GM23338 (cell line): ENCODE data around the gene CDC73. TPM values are rescaled to one million over a fixed set of nuclear protein-coding genes. Genes with fewer than 3 reads are reported as not detected.
A peak's percentile ranks its signal among the peaks of the same experiment; 100 is the strongest.

Source experiments
- ATAC-seq: fragments of 200-7000 bp; cut with Tn5 transposase; 3 replicates; pipeline ENCODE4 v1.9.1; 2020
- DNase-seq: peaks from one replicate; pipeline ENCODE4 v3.0.0-alpha.2; 2015; ENCODE audit warnings: low spot score
- H2AFZ ChIP-seq: fragments of 200-600 bp; sonication (generic); 2 replicates; pipeline ENCODE4 v1.8.0; 2016; ENCODE audit warnings: antibody characterized with exemption, mild to moderate bottlenecking, moderate library complexity
- H3F3A ChIP-seq: fragments of 200-600 bp; sonication (generic); replicated peaks from 2 replicates; pipeline ENCODE4 v1.8.0; 2017; ENCODE audit warnings: antibody characterized with exemption, mixed run types, low read depth
- H3K27ac ChIP-seq: fragments of 200-600 bp; sonication (generic); 2 replicates; pipeline ENCODE4 v1.6.1; 2016; ENCODE audit warnings: low read depth
- H3K27me3 ChIP-seq: fragments of 200-600 bp; sonication (generic); 2 replicates; pipeline ENCODE4 v1.8.0; 2016; ENCODE audit warnings: mild to moderate bottlenecking, mixed run types, moderate library complexity; ENCODE audit not compliant: insufficient read depth
- H3K36me3 ChIP-seq: fragments of 200-600 bp; sonication (generic); 2 replicates; pipeline ENCODE4 v1.8.0; 2016; ENCODE audit warnings: mild to moderate bottlenecking; ENCODE audit not compliant: insufficient read depth
- H3K4me1 ChIP-seq: fragments of 200-600 bp; sonication (generic); 2 replicates; pipeline ENCODE4 v1.8.0; 2016; ENCODE audit warnings: mild to moderate bottlenecking, moderate library complexity; ENCODE audit not compliant: insufficient read depth
- H3K4me2 ChIP-seq: fragments of 200-600 bp; sonication (generic); 2 replicates; pipeline ENCODE4 v1.7.1; 2017; ENCODE audit warnings: mixed run types
- H3K4me3 ChIP-seq: fragments of 200-600 bp; sonication (generic); 2 replicates; pipeline ENCODE4 v1.6.1; 2016; ENCODE audit warnings: mixed run types
- H3K79me2 ChIP-seq: fragments of 200-600 bp; sonication (generic); replicated peaks from 2 replicates; pipeline ENCODE4 v1.8.0; 2017; ENCODE audit warnings: mild to moderate bottlenecking; ENCODE audit not compliant: insufficient read depth
- H3K9me2 ChIP-seq: fragments of 200-600 bp; sonication (generic); 2 replicates; pipeline ENCODE4 v1.8.0; 2017; ENCODE audit not compliant: insufficient read depth
- H4K20me1 ChIP-seq: fragments of 200-600 bp; sonication (generic); replicated peaks from 2 replicates; pipeline ENCODE4 v1.8.0; 2017; ENCODE audit warnings: mild to moderate bottlenecking; ENCODE audit not compliant: insufficient read depth
- H3K27ac Mint-ChIP-seq: 2 replicates; pipeline ENCODE4 v1.8.0; 2020; ENCODE audit warnings: inconsistent platforms, mild to moderate bottlenecking, moderate library complexity, mixed read lengths
- H3K27me3 Mint-ChIP-seq: 3 replicates; pipeline ENCODE4 v1.8.0; 2022; ENCODE audit warnings: low read depth, mild to moderate bottlenecking, moderate library complexity, mixed read lengths, inconsistent platforms; ENCODE audit not compliant: insufficient read depth, poor library complexity
- H3K36me3 Mint-ChIP-seq: 3 replicates; pipeline ENCODE4 v1.8.0; 2021; ENCODE audit warnings: low read depth, mild to moderate bottlenecking, inconsistent platforms, moderate library complexity, mixed read lengths
- H3K4me1 Mint-ChIP-seq: 3 replicates; pipeline ENCODE4 v1.8.0; 2020; ENCODE audit warnings: mild to moderate bottlenecking, inconsistent platforms, mixed read lengths
- H3K4me3 Mint-ChIP-seq: 3 replicates; pipeline ENCODE4 v1.8.0; 2021; ENCODE audit warnings: moderate library complexity, mild to moderate bottlenecking, inconsistent platforms, mixed read lengths
- H3K9me3 Mint-ChIP-seq: 3 replicates; pipeline ENCODE4 v1.8.0; 2020; ENCODE audit warnings: moderate library complexity, mild to moderate bottlenecking, inconsistent platforms, mixed read lengths
- CREB1 ChIP-seq: fragments of 250-450 bp; sonication (Bioruptor Pico); IDR thresholded peaks from 2 replicates; pipeline ENCODE4 v1.5.0; 2020; ENCODE audit warnings: low read depth, mild to moderate bottlenecking, moderate library complexity
- CTCF ChIP-seq, 2 experiments: fragments of 200-600 bp in 1 of 2; sonication (generic) in 1 of 2; conservative IDR thresholded peaks; 2 replicates each; pipeline versions ENCODE4 v1.5.1 to v1.6.1; 2016 to 2017; ENCODE audit warnings: antibody characterized with exemption in 2 of 2, low read depth in 2 of 2, mild to moderate bottlenecking in 2 of 2, moderate library complexity in 1 of 2
- ETS1 ChIP-seq: IDR thresholded peaks from 2 replicates; pipeline ENCODE4 v1.6.1; 2016; ENCODE audit warnings: antibody characterized with exemption
- EZH2 ChIP-seq: fragments of 200-600 bp; sonication (generic); IDR thresholded peaks from one replicate; pipeline ENCODE4 v1.8.0; 2017; ENCODE audit warnings: antibody characterized with exemption, mild to moderate bottlenecking, low read depth; ENCODE audit not compliant: unreplicated experiment
- EZH2phosphoT487 ChIP-seq: fragments of 200-600 bp; sonication (generic); IDR thresholded peaks from one replicate; pipeline ENCODE4 v1.8.1; 2018; ENCODE audit warnings: antibody characterized with exemption; ENCODE audit not compliant: unreplicated experiment
- NANOG ChIP-seq: IDR thresholded peaks from 2 replicates; pipeline ENCODE4 v1.6.1; 2016; ENCODE audit warnings: antibody characterized with exemption, borderline replicate concordance
- POLR2AphosphoS5 ChIP-seq: IDR thresholded peaks from 2 replicates; pipeline ENCODE4 v1.6.1; 2016; ENCODE audit warnings: antibody characterized with exemption, low read depth
- REST ChIP-seq: IDR thresholded peaks from one replicate; pipeline ENCODE4 v1.6.1; 2018; ENCODE audit warnings: antibody characterized with exemption; ENCODE audit not compliant: unreplicated experiment
- STAT1 ChIP-seq: IDR thresholded peaks from one replicate; pipeline ENCODE4 v1.6.1; 2016; ENCODE audit warnings: antibody characterized with exemption; ENCODE audit not compliant: unreplicated experiment
- ZNF114 ChIP-seq: fragments of 250-450 bp; sonication (Bioruptor Pico); IDR thresholded peaks from 2 replicates; pipeline ENCODE4 v1.5.0; 2020; ENCODE audit warnings: mild to moderate bottlenecking, moderate library complexity
- ZNF331 ChIP-seq: fragments of 250-450 bp; sonication (Bioruptor Pico); IDR thresholded peaks from 2 replicates; pipeline ENCODE4 v1.5.0; 2020; ENCODE audit warnings: low read depth, mild to moderate bottlenecking, moderate library complexity
- polyA plus RNA-seq: library from polyadenylated mRNA; unstranded; fragments of >200 nt; fragmentation: Nextera tagmentation; extraction: Ambion mirVana; gene quantifications from 2 replicates; pipeline ENCODE4 v1.2.1, GENCODE V29; 2016
- total RNA-seq: library from RNA; depleted of rRNA; stranded (reverse); fragments of >200 nt; shearing (Covaris generic); gene quantifications from 2 replicates; pipeline ENCODE4 v1.2.3, GENCODE V29; 2014

Gene CDC73
- total and polyA plus RNA-seq, 2 experiments from 2014 or later: 40.4 to 63.2 TPM

- Histone ChIP-seq H3K4me2 (no peak overlapping the region), H3K27ac (no peak overlapping the region), H2AFZ (no peak overlapping the region; the same call in 1 of the 2 replicates), H3K9me2 (no peaks in the 10 kb centered on the region), H3K27me3 (peaks cover 6% of the 10 kb centered on the region; the same call in 1 of the 2 replicates), H4K20me1 (peaks cover 5% of the 10 kb centered on the region), H3K79me2 (peaks cover 18% of the 10 kb centered on the region), H3F3A (no peaks in the 10 kb centered on the region), H3K36me3 (peaks cover 1% of the 10 kb centered on the region; the same call in 1 of the 2 replicates), H3K4me3 (no peak overlapping the region), H3K4me1 (peaks cover 17% of the 10 kb centered on the region)
- ATAC-seq (no peak), DNase-seq (no peak)
- no peaks in the 10 kb centered on the region for H3K36me3 Mint-ChIP-seq
- peaks cover 24% of the 10 kb centered on the region for H3K4me1 Mint-ChIP-seq
- no peaks in the 10 kb centered on the region for H3K9me3 Mint-ChIP-seq
- no peak overlapping the region for H3K27ac Mint-ChIP-seq
- H3K27me3 Mint-ChIP-seq: peaks cover 8% of the 10 kb centered on the region
- no peak overlapping the region for H3K4me3 Mint-ChIP-seq
- TF ChIP-seq STAT1 (no peak), POLR2AphosphoS5 (no peak), CTCF (conservative IDR thresholded peaks at IDR 0.05; ENCODE audit: low read depth in 2 of 2) (no peak), CREB1 (no peak), ZNF114 (CRISPR knock-in tag) (no peak)
These were observed 2.8 kb upstream of the CDC73 start for GRCh38 chr1:193118803-193119730.

GRCh38 chr1:193120604-193121166, 1.1 kb upstream of the CDC73 start:
- peak overlapping the region; percentile 87 for H3K4me3 ChIP-seq
- H4K20me1 ChIP-seq: peaks cover 9% of the 10 kb centered on the region
- H3F3A ChIP-seq: no peaks in the 10 kb centered on the region
- H3K4me2 ChIP-seq: peak overlapping the region; percentile 89
- no peaks in the 10 kb centered on the region for H3K9me3 Mint-ChIP-seq
- H3K27me3 ChIP-seq: peaks cover 6% of the 10 kb centered on the region; the same call in 1 of the 2 replicates
- peaks cover 6% of the 10 kb centered on the region for H3K27me3 Mint-ChIP-seq
- H3K27ac ChIP-seq: no peak overlapping the region
- no peaks in the 10 kb centered on the region for H3K9me2 ChIP-seq
- DNase-seq (no peak), ATAC-seq (no peak)
- H3K4me1 Mint-ChIP-seq: peaks cover 17% of the 10 kb centered on the region
- peak overlapping the region; percentile 75 for H2AFZ ChIP-seq
- peaks cover 5% of the 10 kb centered on the region; the same call in 1 of the 2 replicates for H3K36me3 ChIP-seq
- peak overlapping the region; percentile 61; the same call in 1 of the 2 replicates for H3K27ac Mint-ChIP-seq
- H3K4me1 ChIP-seq: peaks cover 14% of the 10 kb centered on the region
- peaks cover 34% of the 10 kb centered on the region for H3K79me2 ChIP-seq
- H3K36me3 Mint-ChIP-seq: peaks cover 6% of the 10 kb centered on the region; the same call in 2 of the 3 replicates
- H3K4me3 Mint-ChIP-seq: peak overlapping the region; percentile 93
- TF ChIP-seq NANOG (no peak), ETS1 (no peak), STAT1 (no peak), REST (no peak), EZH2phosphoT487 (no peak), EZH2 (no peak), CTCF (conservative IDR thresholded peaks at IDR 0.05; ENCODE audit: low read depth in 2 of 2) (no peak), ZNF114 (CRISPR knock-in tag) (no peak), ZNF331 (CRISPR knock-in tag) (no peak)
